Brain pericyte (primary cell): ENCODE measurements around the gene SPRED1.

Experiments used
- DNase-seq: peaks from one replicate; pipeline ENCODE4 v3.0.0-alpha.2; 2012; ENCODE audit warnings: low read depth, low spot score

SPRED1 gene

DNA sequence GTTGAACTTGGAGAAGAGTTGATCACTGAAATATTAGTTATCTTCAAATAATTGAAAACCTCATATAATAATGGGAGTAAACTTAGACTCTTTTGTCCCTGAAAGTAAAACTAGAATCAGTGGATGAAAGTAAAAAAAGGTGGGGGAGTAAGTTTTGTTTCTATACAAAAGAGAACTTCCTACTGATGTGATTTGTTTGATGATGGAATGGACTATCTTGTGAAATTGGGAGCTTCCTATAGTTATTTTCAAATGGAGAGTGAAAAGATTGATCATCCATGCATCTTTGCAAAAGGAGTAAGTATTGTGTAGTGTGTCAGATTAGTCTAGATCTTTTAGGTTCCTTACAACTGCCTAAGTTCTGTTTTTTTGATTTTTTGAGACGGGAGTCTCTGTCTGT is 28.4 kb downstream of the SPRED1 start:
- no peak for DNase-seq

- no peak for DNase-seq
Measured at GRCh38 chr15:38283010-38283409, 30.4 kb downstream of the SPRED1 start.

DNA sequence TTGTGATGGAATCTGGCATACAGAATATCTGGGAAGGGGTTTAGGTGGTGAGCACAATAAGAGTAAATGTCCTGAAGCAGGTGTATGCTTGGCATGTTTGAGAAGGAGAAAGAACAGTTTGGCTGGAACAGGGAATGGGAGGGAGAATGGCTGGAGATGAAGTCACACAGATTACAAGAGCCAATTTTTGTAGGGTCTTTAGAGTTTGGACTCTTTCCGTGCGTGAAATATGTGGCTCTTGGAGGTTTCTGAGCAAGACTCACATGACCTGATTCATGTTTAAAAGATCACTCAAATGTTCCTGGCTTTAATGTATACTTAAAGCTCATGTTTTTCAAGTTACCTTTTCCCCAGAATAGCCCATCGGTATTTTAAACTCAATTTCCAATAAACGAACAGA is 32.8 kb downstream of the SPRED1 start:
- DNase-seq, result no peak

GRCh38 chr15:38294126-38294525 is 41.5 kb downstream of the SPRED1 start:
- no peak for DNase-seq

GRCh38 chr15:38297623-38298388 is 45.2 kb downstream of the SPRED1 start:
- no peak for DNase-seq

DNA sequence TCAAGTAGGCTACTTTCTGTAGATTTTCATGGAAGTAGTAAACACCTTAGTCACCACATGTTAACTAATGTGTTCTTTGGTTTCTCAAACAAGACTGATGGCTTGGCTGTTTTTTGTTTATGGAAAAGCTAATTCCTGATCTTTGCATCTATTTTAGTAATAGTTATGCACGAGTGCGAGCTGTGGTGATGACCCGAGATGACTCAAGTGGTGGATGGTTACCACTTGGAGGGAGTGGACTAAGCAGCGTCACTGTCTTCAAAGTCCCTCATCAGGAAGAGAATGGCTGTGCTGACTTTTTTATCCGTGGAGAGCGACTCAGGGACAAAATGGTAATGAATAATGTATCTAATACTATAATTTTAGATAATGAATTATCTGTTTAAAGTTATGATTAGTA is 46.6 kb downstream of the SPRED1 start:
- DNase-seq, result no peak

DNA sequence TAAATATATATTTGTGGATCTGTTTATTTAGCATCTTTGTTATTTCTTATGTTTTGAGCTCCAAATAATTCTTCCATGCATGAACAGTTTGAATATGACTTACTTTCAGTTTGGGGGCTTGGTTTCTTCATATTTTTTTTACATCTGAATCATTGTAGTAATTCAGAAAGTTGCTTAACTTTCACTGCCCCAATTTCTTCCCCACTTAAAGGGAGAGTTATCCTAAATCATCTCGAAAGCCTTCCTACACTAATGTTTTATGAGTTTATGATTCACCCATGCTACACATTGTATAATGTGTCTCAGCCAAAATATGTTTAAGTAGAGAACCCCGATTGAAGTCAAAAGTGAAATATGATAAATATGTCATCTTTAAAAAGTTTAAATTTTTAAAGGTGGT is 47.8 kb downstream of the SPRED1 start:
- DNase-seq, result no peak

GRCh38 chr15:38304481-38304880 is 51.8 kb downstream of the SPRED1 start:
- no peak for DNase-seq

DNA sequence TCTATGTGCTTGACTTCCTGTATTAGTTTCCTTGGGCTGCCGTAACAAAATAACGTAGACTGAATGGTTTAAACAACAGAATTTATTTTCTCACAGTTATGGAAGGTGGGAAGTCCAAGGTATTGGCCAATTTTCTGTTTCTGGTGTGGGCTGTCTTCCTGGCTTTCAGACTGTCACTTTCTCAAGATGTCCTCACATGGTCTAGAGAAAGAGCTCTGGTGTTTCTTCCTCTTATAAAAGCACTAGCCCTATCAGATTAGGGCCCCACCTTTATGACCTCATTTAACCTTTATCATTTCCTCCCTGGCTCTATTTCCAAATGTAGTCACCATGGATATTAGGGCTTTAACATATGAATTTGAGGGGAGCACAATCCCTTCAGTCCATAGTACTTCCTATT is 54.6 kb downstream of the SPRED1 start:
- DNase-seq, result no peak

- no peak for DNase-seq
Measured at GRCh38 chr15:38307861-38308641, 55.4 kb downstream of the SPRED1 start.

DNA sequence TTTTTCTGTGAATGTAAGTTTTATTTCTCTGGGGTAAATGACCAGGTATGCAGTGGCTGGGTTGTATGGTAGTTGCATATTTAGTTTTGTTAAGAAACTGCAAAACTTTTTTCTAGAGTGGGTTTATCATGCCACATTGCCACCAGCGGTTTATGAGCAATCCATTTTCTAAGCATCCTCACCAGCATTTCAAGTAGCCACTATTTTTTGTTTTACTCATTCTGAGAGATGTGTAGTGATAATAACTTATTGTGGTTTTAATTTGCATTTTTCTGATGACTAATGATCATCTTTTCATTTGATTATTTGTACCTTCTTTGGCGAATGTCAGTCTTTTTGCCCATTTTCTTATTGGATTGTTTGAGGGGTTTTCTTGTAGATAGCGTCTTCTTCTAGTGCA is 56.2 kb downstream of the SPRED1 start:
- no peak for DNase-seq

DNA sequence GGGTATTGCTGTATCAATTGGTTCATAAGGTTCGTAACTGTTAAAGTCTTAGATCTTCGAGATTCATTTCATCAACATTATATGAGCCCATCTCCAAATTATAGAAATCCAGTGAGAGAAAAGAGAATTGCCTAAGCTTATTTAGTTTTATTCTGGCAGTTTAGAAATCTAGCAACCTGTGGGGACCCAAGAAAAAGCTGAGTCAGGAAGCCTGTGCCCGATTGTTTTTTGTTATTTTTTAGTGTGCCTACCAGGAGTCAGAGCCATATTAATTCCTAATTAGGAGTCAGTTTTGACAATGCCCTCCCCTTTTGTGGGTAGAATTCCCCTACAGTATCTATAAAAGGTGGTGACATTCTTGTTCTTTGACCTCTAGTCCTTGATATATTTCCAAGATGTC is 59.6 kb downstream of the SPRED1 start:
- no peak for DNase-seq

DNA sequence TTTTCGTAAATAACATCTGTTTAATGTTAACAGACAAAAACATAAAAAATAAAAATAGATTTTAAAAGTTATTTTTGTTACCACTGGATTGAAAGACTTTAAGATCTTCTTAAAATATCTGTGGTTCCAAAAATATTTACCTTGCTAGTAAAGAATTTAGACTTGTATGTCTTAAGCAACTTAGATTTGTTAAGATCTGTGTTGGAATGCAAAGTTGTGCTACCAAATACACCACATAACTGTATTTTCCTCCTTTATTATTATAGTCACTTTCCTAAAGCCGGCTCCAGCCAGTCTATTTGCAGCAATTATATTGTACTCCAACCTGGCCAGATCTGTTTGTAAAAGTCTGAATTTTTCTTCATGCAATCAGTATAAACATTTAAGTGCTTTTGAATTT is 63.7 kb downstream of the SPRED1 start:
- no peak for DNase-seq

GRCh38 chr15:38320181-38320580 is 67.5 kb downstream of the SPRED1 start:
- no peak for DNase-seq

DNA sequence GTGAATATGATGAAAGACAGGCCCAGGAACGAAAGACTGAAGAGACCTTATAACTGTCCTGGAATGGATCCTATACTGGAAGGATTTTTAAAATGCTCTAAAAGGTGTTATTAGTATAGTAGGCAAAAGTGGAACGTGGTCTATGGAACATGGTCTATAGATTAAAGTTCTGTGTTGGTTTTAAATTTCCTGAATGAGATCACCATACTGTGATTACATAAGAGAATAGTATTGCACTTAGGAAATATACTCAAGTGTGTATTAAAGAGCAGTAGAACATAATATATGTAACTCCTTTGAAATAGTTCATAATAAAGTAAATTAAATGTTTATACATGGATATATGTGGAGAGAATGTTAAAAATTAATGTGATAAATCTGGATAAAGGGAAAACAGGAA is 68.2 kb downstream of the SPRED1 start:
- DNase-seq, result no peak

DNA sequence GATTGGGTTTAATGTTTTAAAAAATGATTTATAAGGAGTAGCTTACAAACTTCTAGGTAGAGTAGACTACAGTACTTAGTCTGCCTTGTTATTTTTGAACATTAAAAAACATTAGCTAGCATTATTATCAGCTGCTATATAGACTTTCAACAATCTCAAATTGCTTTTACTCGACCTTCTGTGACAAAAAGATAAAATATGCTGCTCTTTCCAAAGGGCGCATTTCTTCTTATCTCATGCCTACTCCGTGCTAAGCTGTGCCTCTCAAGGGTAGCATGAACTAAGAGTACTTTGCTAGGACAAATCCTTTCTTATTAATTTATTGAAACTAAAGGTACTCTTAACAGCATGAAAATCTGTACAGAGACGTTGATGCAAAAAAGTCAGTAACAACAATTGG is 71.3 kb downstream of the SPRED1 start:
- DNase-seq, result no peak

DNA sequence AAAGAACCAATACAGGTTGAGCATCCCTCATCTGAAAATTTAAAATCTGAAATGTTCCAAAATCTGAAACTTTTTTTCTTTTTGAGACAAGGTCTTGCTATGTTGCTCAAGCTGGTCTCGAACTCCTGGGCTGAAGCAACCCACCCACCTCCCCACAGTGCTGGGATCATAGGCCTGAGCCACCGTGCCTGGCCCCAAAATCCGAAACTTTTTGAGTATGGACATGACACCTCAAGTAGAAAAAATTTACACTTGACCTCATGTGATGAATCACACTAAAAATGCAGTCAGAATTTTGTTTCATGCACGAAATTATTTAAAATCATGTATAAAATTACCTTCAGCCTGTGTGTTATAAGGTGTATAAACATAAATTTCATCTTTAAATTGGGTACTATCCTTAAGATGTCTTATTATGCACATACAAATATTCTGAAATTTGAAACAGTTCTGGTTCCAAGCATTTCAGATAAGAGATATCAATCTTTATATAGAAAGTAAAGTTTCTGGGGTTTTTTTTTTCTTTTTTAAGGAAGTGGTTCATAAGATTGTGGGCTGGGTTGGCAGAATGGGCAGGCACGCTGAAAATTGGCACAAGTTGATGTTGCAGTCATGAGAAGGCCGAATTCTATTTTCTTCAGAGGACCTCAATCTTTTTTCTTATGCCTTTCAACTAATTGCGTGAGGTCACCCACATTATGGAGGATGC is 72.5 kb downstream of the SPRED1 start:
- no peak for DNase-seq

GRCh38 chr15:38325648-38325990 is 73.0 kb downstream of the SPRED1 start:
- DNase-seq, result no peak

GRCh38 chr15:38332711-38333110 is 80.1 kb downstream of the SPRED1 start:
- no peak for DNase-seq

DNA sequence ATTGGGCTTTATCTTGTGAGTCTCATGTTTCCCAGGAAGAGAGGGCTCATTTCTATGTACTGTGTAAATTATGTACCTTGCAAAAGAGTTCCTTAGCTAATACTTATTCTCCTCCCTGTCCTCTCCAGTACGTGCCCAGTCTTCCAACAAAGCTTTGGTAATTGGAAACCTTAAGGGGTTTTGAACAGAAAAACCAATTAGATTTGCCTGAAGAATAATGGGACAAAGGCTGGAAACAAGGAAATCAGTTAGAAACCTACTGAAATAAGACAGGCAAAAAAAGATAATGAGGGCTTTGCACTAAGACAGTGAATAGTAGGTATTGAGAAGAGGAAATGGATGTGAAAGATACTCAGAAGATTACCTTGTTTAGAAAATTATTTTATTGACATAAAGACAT is 82.5 kb downstream of the SPRED1 start:
- no peak for DNase-seq

- no peak for DNase-seq
Measured at GRCh38 chr15:38344351-38344750, 91.7 kb downstream of the SPRED1 start.

- no peak for DNase-seq
Measured at GRCh38 chr15:38349251-38349650, 96.6 kb downstream of the SPRED1 start.

- no peak for DNase-seq
Measured at GRCh38 chr15:38351466-38351865, 98.8 kb downstream of the SPRED1 start.
